Activated CD8-positive, alpha-beta T cell treated with anti-CD3 and anti-CD28 coated beads, Interleukin-2, amount 10 ng/mL, durations not matched to agents 7 days and 5 days (primary cell): Measurements from ENCODE around the gene TMUB1. TPM values are rescaled to one million over a fixed set of nuclear protein-coding genes. Genes with fewer than 3 reads are reported as not detected.
A peak's percentile ranks its signal among the peaks of the same experiment; 100 is the strongest.

Source experiments
- ATAC-seq: fragments of 150-1000 bp; cut with Tn5 transposase; one replicate; pipeline ENCODE4 v1.10.0; 2021; ENCODE audit warnings: moderate library complexity
- CTCF ChIA-PET: fragments of 350-600 bp; sonication (Branson Sonifier 250); formaldehyde crosslinking; loops from one replicate; lab custom pipeline; 2021; ENCODE audit warnings: antibody characterized with exemption; lab: Charles Lee
- POLR2A ChIA-PET: fragments of 350-600 bp; sonication (Branson Sonifier 250); formaldehyde crosslinking; loops from one replicate; lab custom pipeline; 2021; ENCODE audit warnings: antibody characterized with exemption; lab: Charles Lee
- DNase-seq: peaks from one replicate; pipeline ENCODE4 v3.0.0-alpha.2; 2020
- H3K27ac Mint-ChIP-seq: one replicate; pipeline ENCODE4 v1.8.0; 2021; ENCODE audit warnings: mild to moderate bottlenecking, mixed read lengths
- H3K27me3 Mint-ChIP-seq: one replicate; pipeline ENCODE4 v1.8.0; 2021; ENCODE audit warnings: low read depth, mixed read lengths
- H3K36me3 Mint-ChIP-seq: one replicate; pipeline ENCODE4 v1.8.0; 2021; ENCODE audit warnings: low read depth, mixed read lengths
- H3K4me1 Mint-ChIP-seq: one replicate; pipeline ENCODE4 v1.8.0; 2021; ENCODE audit warnings: low read depth, mixed read lengths
- H3K4me3 Mint-ChIP-seq: one replicate; pipeline ENCODE4 v1.8.0; 2021; ENCODE audit warnings: mild to moderate bottlenecking, mixed read lengths
- H3K9me3 Mint-ChIP-seq: one replicate; pipeline ENCODE4 v1.8.0; 2022; ENCODE audit warnings: mixed read lengths; ENCODE audit not compliant: insufficient read depth
- total RNA-seq, 2 experiments: library from RNA; stranded (reverse); gene quantifications; one replicate each; pipeline ENCODE4 v1.2.3, GENCODE V29; 2021

TMUB1 gene
- total RNA-seq, 2 experiments from 2014 or later: 76.7 to 82.6 TPM

- Mint-ChIP-seq H3K27ac (no peak overlapping the region), H3K27me3 (no peaks in the 10 kb centered on the region), H3K4me1 (peaks cover 30% of the 10 kb centered on the region), H3K9me3 (no peaks in the 10 kb centered on the region), H3K36me3 (peaks cover 21% of the 10 kb centered on the region), H3K4me3 (no peak overlapping the region)
- no peak for DNase-seq
- ChIA-PET CTCF (no interaction called here), POLR2A (interaction anchor here (0.9 to 1.3 kb wide), 2 partner anchors 10 to 14 kb away, joined by 3 read pairs; no protein-coding TSS in a partner anchor)
- ATAC-seq: no peak
Measured at GRCh38 chr7:151062399-151063211, 20.7 kb downstream of the TMUB1 start.

GRCh38 chr7:151062111-151062398 is 21.2 kb downstream of the TMUB1 start:
- peaks cover 36% of the 10 kb centered on the region for H3K4me1 Mint-ChIP-seq
- no peak overlapping the region for H3K27ac Mint-ChIP-seq
- DNase-seq (no peak), ATAC-seq (no peak)
- H3K9me3 Mint-ChIP-seq: no peaks in the 10 kb centered on the region
- H3K4me3 Mint-ChIP-seq: no peak overlapping the region
- peaks cover 18% of the 10 kb centered on the region for H3K36me3 Mint-ChIP-seq
- CTCF ChIA-PET: no interaction called here
- POLR2A ChIA-PET: interaction anchor here (1.3 kb wide), 1 partner anchor 14 kb away, joined by 3 read pairs; no protein-coding TSS in a partner anchor
- H3K27me3 Mint-ChIP-seq: no peaks in the 10 kb centered on the region

DNA sequence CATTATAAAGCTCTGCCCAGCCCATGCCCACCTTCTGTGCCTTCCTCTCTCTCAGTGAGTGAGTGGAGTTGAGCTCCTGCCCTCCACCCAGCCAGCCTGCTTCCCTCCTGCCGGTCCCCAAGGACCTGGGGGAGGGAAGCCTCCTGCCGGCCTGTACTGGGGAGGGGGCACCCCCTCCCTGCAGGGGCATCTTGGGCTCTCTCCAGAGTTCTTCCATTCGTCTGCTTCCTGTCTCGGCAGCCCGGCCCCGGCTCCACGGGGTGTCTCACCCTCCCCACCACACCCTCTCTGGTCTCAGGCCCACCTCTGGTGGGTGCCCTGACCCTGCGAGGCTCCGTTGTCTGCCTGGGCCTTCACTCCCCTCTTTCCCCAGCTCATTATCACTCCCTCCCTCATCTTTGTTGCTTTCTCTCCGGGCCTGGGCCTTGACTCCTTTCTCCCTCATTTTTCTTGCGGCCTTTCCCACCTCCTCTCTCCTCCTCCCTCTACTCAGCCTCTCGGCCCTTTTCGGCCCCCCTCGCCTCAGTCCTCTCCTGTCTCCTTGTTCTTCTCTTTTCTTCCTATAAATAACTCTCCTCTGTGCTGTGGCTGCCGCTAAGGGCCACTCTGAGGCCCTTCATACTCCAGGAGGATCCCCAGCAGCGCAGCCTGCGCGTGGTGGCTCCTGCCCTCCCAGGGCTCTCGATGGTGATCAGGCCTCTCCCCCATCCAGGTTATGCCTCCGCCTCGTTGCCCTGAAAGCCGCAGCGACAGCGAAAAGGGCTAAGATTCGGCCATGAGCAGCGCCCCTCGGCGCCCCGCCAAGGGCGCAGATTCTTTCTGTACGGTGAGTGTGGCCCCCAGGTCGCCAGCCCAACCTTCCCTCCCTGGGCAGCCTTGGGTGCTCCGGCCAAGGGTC is 21.8 kb downstream of the TMUB1 start:
- CTCF ChIA-PET: interaction anchor here (1.2 to 1.3 kb wide), 2 partner anchors 46 to 49 kb away, joined by 4 to 5 read pairs; no protein-coding TSS in a partner anchor
- peaks cover 18% of the 10 kb centered on the region for H3K36me3 Mint-ChIP-seq
- ATAC-seq: no peak
- H3K9me3 Mint-ChIP-seq: no peaks in the 10 kb centered on the region
- POLR2A ChIA-PET: interaction anchor here (1.3 to 2.0 kb wide), 2 partner anchors 15 to 16 kb away, joined by 3 to 6 read pairs; no protein-coding TSS in a partner anchor
- peak overlapping the region; percentile 94 for H3K4me3 Mint-ChIP-seq
- no peak for DNase-seq
- H3K27ac Mint-ChIP-seq: peak overlapping the region; percentile 25
- H3K27me3 Mint-ChIP-seq: no peaks in the 10 kb centered on the region
- H3K4me1 Mint-ChIP-seq: peaks cover 42% of the 10 kb centered on the region

- Mint-ChIP-seq H3K27ac (peak overlapping the region; percentile 63), H3K9me3 (no peaks in the 10 kb centered on the region), H3K4me1 (peaks cover 42% of the 10 kb centered on the region), H3K27me3 (no peaks in the 10 kb centered on the region), H3K36me3 (peaks cover 17% of the 10 kb centered on the region), H3K4me3 (peak overlapping the region; percentile 94)
- POLR2A ChIA-PET: interaction anchor here (0.6 to 2.0 kb wide), 3 partner anchors 13 to 106 kb away, joined by 3 to 6 read pairs (median 5); no protein-coding TSS in a partner anchor
- ATAC-seq (no peak), DNase-seq (no peak)
- CTCF ChIA-PET: interaction anchor here (0.6 to 1.3 kb wide), 6 partner anchors 17 to 1737 kb away, joined by 3 to 5 read pairs (median 4); partner anchors contain the start of genes ABCB8 and FASTK
Measured at GRCh38 chr7:151060416-151061212, 22.7 kb downstream of the TMUB1 start.

- Mint-ChIP-seq H3K4me1 (peaks cover 42% of the 10 kb centered on the region), H3K36me3 (peaks cover 13% of the 10 kb centered on the region), H3K4me3 (peak overlapping the region; percentile 94), H3K27ac (peak overlapping the region; percentile 63), H3K27me3 (no peaks in the 10 kb centered on the region), H3K9me3 (no peaks in the 10 kb centered on the region)
- CTCF ChIA-PET: interaction anchor here (0.6 to 1.3 kb wide), 6 partner anchors 18 to 1736 kb away, joined by 3 to 5 read pairs (median 4); partner anchors contain the start of genes ABCB8 and FASTK
- DNase-seq (no peak), ATAC-seq (no peak)
- POLR2A ChIA-PET: interaction anchor here (1.1 to 2.0 kb wide), 2 partner anchors 13 to 17 kb away, joined by 3 to 6 read pairs; no protein-coding TSS in a partner anchor
Measured at GRCh38 chr7:151060113-151060415, 23.2 kb downstream of the TMUB1 start.

- H3K4me1 Mint-ChIP-seq: peaks cover 43% of the 10 kb centered on the region
- no peaks in the 10 kb centered on the region for H3K27me3 Mint-ChIP-seq
- ChIA-PET CTCF (interaction anchor here (1.2 to 1.7 kb wide), 5 partner anchors 31 to 86 kb away, joined by 3 to 5 read pairs (median 3); partner anchors contain the start of gene ABCB8), POLR2A (interaction anchor here (1.0 to 2.0 kb wide), 5 partner anchors 14 to 45 kb away, joined by 3 to 6 read pairs (median 5); partner anchors contain the start of genes ABCB8 and FASTK)
- no peaks in the 10 kb centered on the region for H3K9me3 Mint-ChIP-seq
- DNase-seq (peak; percentile 70), ATAC-seq (peak; percentile 16)
- peak within 1 kb of the TSS; percentile 94 for H3K4me3 Mint-ChIP-seq
- peak within 1 kb of the TSS; percentile 93 for H3K27ac Mint-ChIP-seq
- H3K36me3 Mint-ChIP-seq: peaks cover 14% of the 10 kb centered on the region
Measured at GRCh38 chr7:151059367-151060112, 23.8 kb downstream of the TMUB1 start, which contains the start of gene SLC4A2. Gene SLC4A2 (plus strand): TSS chr7:151059589. CDS start chr7:151061988, 2,399 bp downstream.

DNA sequence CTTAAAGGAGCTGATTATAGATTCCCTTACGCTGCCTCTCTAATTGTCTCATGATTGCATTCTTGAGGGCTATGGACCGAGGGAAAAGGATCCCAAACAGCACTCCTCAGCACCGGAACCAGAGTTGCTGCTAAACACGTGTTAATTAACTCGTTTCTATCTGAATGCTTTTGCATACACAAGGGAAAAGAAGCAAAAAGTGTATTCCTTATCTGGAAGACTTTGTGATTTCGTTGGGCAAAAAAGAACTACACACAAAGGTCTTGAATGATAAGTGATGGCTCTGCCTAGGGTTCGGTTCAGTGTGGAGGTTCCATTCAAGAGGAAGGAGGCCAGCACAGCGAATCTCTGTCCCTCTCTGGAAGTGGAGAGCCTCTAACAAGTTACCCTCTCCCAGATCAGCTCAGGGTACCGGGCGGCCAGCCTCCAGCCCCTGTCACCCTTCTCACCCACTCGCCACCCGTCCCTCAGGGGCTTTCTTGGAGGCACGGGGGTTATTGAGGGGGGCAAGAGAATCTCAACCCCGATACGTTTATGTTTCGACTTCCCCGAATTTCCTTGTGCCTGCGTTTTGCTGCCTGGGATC is 24.4 kb downstream of the TMUB1 start:
- ATAC-seq (peak; percentile 6), DNase-seq (peak; percentile 40)
- ChIA-PET POLR2A (interaction anchor here (1.0 to 1.6 kb wide), 6 partner anchors 9 to 45 kb away, joined by 3 to 5 read pairs (median 4); partner anchors contain the start of genes ABCB8, FASTK and TMUB1), CTCF (interaction anchor here (0.6 to 1.7 kb wide), 7 partner anchors 26 to 429 kb away, joined by 3 to 5 read pairs (median 3); partner anchors contain the start of gene ABCB8)
- Mint-ChIP-seq H3K4me3 (peak overlapping the region; percentile 94), H3K27ac (peak overlapping the region; percentile 93), H3K27me3 (no peaks in the 10 kb centered on the region), H3K36me3 (peaks cover 15% of the 10 kb centered on the region), H3K9me3 (no peaks in the 10 kb centered on the region), H3K4me1 (peaks cover 44% of the 10 kb centered on the region)

DNA sequence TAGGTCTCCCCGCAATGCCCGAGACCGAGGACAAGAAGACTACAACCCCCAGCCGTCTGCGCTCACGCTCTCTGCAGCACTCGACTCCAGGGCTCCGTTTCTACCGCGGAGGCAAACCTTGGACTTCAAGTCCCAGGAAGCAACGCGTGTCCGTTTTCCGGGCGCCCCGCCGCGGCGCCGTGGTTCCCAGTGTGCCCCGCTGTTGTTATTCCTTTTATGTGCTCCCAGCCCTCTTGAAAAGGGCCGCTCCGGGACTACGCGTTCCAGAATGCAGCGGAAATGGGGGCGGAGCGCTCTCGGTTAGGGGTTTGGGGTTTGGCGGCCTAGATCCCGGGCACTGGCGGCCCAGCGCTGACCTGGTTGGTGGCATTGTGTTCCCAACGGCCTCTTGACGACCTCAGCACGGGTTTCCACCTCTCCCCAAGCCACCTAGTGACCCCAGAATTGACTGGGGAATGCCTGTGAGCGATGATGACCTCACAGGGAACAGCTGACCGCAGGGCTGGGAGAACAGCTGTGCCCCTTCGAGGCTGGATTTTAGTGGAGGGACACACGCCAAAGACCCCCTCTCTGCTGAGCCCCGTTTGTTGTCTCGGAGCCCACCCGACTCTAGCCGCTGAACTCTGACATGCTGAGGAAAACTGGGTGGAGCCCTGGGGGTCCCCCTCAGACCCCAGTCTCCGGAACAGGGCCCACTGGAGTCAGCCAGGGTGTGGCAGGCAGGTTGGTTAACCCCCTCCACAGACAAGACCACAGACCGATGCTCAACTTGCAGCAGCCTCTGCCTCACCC is 25.1 kb downstream of the TMUB1 start:
- H3K27me3 Mint-ChIP-seq: no peaks in the 10 kb centered on the region
- POLR2A ChIA-PET: interaction anchor here (1.0 to 1.6 kb wide), 6 partner anchors 10 to 44 kb away, joined by 3 to 5 read pairs (median 4); partner anchors contain the start of genes ABCB8, FASTK and TMUB1
- H3K27ac Mint-ChIP-seq: peak overlapping the region; percentile 93
- peaks cover 11% of the 10 kb centered on the region for H3K36me3 Mint-ChIP-seq
- H3K9me3 Mint-ChIP-seq: no peaks in the 10 kb centered on the region
- H3K4me3 Mint-ChIP-seq: peak overlapping the region; percentile 94
- H3K4me1 Mint-ChIP-seq: peaks cover 48% of the 10 kb centered on the region
- DNase-seq (peak; percentile 99), ATAC-seq (peak; percentile 92)
- CTCF ChIA-PET: interaction anchor here (0.6 to 1.7 kb wide), 7 partner anchors 26 to 430 kb away, joined by 3 to 5 read pairs (median 3); partner anchors contain the start of gene ABCB8

- DNase-seq (no peak), ATAC-seq (peak; percentile 6)
- ChIA-PET CTCF (no interaction called here), POLR2A (no interaction called here)
- Mint-ChIP-seq H3K4me3 (peak within 1 kb of the TSS; percentile 94), H3K9me3 (no peaks in the 10 kb centered on the region), H3K4me1 (peaks cover 54% of the 10 kb centered on the region), H3K27ac (peak within 1 kb of the TSS; percentile 93), H3K36me3 (peaks cover 12% of the 10 kb centered on the region), H3K27me3 (peaks cover 2% of the 10 kb centered on the region)
Measured at GRCh38 chr7:151057506-151057988, 25.7 kb downstream of the TMUB1 start, which contains the start of gene CDK5. Gene CDK5 (minus strand): TSS chr7:151057897. CDS start chr7:151057848, 49 bp downstream.
